ENCODE measurements around the gene GPC5. TPM values are rescaled to one million over a fixed set of nuclear protein-coding genes. Genes with fewer than 3 reads are reported as not detected.
"Not testable (repeated sequence)": the region's sequence is repeated elsewhere in the genome, so short reads cannot be mapped to it uniquely, and the experiment has no call there.

GPC5 gene
- total RNA-seq, 1 donor from 2014 or later: 0.99 TPM

- DNase-seq (ENCODE audit: low spot score): no peak
- peak; percentile 28 for TF ChIP-seq CTCF (IDR thresholded peaks at IDR 0.05)
- Mint-ChIP-seq H3K27me3 (ENCODE audit: low read depth) (peaks cover 7% of the 10 kb centered on the region), H3K4me3 (ENCODE audit: unreplicated experiment) (no peak overlapping the region), H3K36me3 (ENCODE audit: low read depth) (no peaks in the 10 kb centered on the region), H3K4me1 (ENCODE audit: low read depth) (no peaks in the 10 kb centered on the region), H3K27ac (ENCODE audit: unreplicated experiment) (no peak overlapping the region), H3K9me3 (ENCODE audit: low read depth) (no peaks in the 10 kb centered on the region)
Measured at GRCh38 chr13:92530364-92530763, 1131.9 kb downstream of the GPC5 start.

DNA sequence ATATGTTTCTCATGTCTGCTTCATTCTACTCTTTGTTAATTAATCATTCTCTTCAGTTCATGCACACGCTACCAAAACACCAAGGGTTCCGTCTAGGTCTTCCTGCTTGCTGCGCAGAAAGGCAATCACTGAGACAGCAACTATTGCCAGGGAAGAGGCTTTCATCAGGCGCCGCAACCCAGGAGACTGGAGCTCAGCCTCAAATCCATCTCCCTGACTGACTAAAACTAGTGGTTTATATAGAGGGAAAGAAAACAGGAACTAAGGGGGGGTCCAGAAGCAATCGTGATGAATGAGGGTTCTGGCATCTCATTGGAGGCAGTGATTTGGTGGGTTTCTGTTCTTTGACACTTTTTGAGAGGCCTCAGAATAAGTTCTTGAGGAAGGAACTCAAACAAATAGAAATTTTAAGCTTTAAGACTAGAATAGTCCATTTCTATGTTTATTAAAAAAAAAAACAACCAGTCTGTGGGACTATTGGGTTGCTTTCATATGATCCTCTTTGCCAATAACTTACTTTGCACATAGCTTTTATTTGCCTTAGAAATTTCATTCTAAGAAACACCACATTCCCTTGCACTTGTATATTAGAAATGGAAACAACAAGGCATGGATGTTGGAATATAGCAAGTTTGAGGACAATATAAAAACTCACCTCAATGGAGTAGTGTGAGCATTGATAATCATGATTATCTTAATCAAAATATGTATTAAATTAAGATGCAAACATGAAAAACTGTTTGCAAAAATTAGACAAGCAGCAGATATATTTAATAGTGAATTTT, 1137.0 kb downstream of the GPC5 start:
- no peak for TF ChIP-seq CTCF (IDR thresholded peaks at IDR 0.05)
- H3K36me3 Mint-ChIP-seq (ENCODE audit: low read depth): no peaks in the 10 kb centered on the region
- no peak overlapping the region for H3K4me3 Mint-ChIP-seq (ENCODE audit: unreplicated experiment)
- H3K9me3 Mint-ChIP-seq (ENCODE audit: low read depth): no peaks in the 10 kb centered on the region
- no peak for DNase-seq (ENCODE audit: low spot score)
- no peak overlapping the region for H3K27ac Mint-ChIP-seq (ENCODE audit: unreplicated experiment)
- H3K27me3 Mint-ChIP-seq (ENCODE audit: low read depth): peaks cover 10% of the 10 kb centered on the region
- H3K4me1 Mint-ChIP-seq (ENCODE audit: low read depth): no peaks in the 10 kb centered on the region

DNA sequence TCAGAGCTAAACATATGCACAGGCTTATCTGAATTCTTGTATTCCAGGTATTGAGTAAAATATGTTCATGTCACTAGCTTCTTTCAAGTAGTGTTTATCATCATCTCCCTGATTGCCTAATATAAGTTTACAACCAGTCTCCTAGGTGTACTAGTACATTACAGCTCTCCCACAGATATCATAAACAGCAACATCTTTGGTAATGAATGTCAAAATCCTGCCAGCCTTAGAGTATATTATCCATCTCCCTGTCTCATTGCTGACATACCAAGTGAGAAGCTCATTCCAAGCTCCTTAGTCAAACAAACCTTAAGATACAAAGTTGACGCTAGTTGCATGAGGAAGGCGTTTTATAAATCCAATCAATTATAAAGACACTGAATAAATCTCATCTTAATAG, 1139.0 kb downstream of the GPC5 start:
- Mint-ChIP-seq H3K27me3 (ENCODE audit: low read depth) (peaks cover 18% of the 10 kb centered on the region), H3K4me3 (ENCODE audit: unreplicated experiment) (no peak overlapping the region), H3K27ac (ENCODE audit: unreplicated experiment) (no peak overlapping the region), H3K9me3 (ENCODE audit: low read depth) (peaks cover 8% of the 10 kb centered on the region), H3K36me3 (ENCODE audit: low read depth) (peaks cover 3% of the 10 kb centered on the region), H3K4me1 (ENCODE audit: low read depth) (no peaks in the 10 kb centered on the region)
- DNase-seq (ENCODE audit: low spot score): no peak
- no peak for TF ChIP-seq CTCF (IDR thresholded peaks at IDR 0.05)

GRCh38 chr13:92538164-92538563, 1139.7 kb downstream of the GPC5 start:
- DNase-seq (ENCODE audit: low spot score): no peak
- Mint-ChIP-seq H3K36me3 (ENCODE audit: low read depth) (peaks cover 3% of the 10 kb centered on the region), H3K27ac (ENCODE audit: unreplicated experiment) (no peak overlapping the region), H3K4me1 (ENCODE audit: low read depth) (no peaks in the 10 kb centered on the region), H3K9me3 (ENCODE audit: low read depth) (peaks cover 15% of the 10 kb centered on the region), H3K4me3 (ENCODE audit: unreplicated experiment) (no peak overlapping the region), H3K27me3 (ENCODE audit: low read depth) (peaks cover 20% of the 10 kb centered on the region)
- TF ChIP-seq CTCF (IDR thresholded peaks at IDR 0.05): no peak

GRCh38 chr13:92539148-92539547, 1140.7 kb downstream of the GPC5 start:
- peaks cover 20% of the 10 kb centered on the region for H3K27me3 Mint-ChIP-seq (ENCODE audit: low read depth)

GRCh38 chr13:92547266-92547665, 1148.8 kb downstream of the GPC5 start:
- Mint-ChIP-seq H3K4me3 (ENCODE audit: unreplicated experiment) (no peak overlapping the region), H3K27ac (ENCODE audit: unreplicated experiment) (no peak overlapping the region), H3K27me3 (ENCODE audit: low read depth) (peaks cover 9% of the 10 kb centered on the region), H3K9me3 (ENCODE audit: low read depth) (peaks cover 17% of the 10 kb centered on the region), H3K4me1 (ENCODE audit: low read depth) (no peaks in the 10 kb centered on the region), H3K36me3 (ENCODE audit: low read depth) (peaks cover 2% of the 10 kb centered on the region)
- TF ChIP-seq CTCF (IDR thresholded peaks at IDR 0.05): no peak
- DNase-seq (ENCODE audit: low spot score): no peak

More at GRCh38 chr13:92539148-92539547, 1140.7 kb downstream of the GPC5 start:
- H3K4me3 Mint-ChIP-seq (ENCODE audit: unreplicated experiment); H3K36me3 Mint-ChIP-seq (ENCODE audit: low read depth); H3K27ac Mint-ChIP-seq (ENCODE audit: unreplicated experiment); DNase-seq (ENCODE audit: low spot score); H3K4me1 Mint-ChIP-seq (ENCODE audit: low read depth): not testable (repeated sequence)
- peaks cover 18% of the 10 kb centered on the region for H3K9me3 Mint-ChIP-seq (ENCODE audit: low read depth)

All from chondrocyte (in vitro differentiated cells).